GM19099 (cell line): ENCODE data around the gene HSPG2.

Experiments used
- POLR2A ChIP-seq: IDR thresholded peaks from 3 replicates; pipeline ENCODE4 v1.6.1; 2011; ENCODE audit warnings: low read depth; ENCODE audit not compliant: insufficient read length; ENCODE audit errors: extremely low read depth

The HSPG2 gene

GRCh38 chr1:21821385-21822019 lies 115.6 kb downstream of the HSPG2 start:
- no peak for TF ChIP-seq POLR2A

GRCh38 chr1:21820597-21821232 lies 116.4 kb downstream of the HSPG2 start:
- no peak for TF ChIP-seq POLR2A

GRCh38 chr1:21818656-21819055 lies 118.5 kb downstream of the HSPG2 start:
- no peak for TF ChIP-seq POLR2A

- TF ChIP-seq POLR2A: no peak
These were observed 120.4 kb downstream of the HSPG2 start for GRCh38 chr1:21816602-21817302.

- no peak for TF ChIP-seq POLR2A
These were observed 121.3 kb downstream of the HSPG2 start for GRCh38 chr1:21815724-21816321.

GRCh38 chr1:21814981-21815582 lies 122.0 kb downstream of the HSPG2 start:
- TF ChIP-seq POLR2A: no peak

GRCh38 chr1:21814241-21814918 lies 122.7 kb downstream of the HSPG2 start:
- no peak for TF ChIP-seq POLR2A

- TF ChIP-seq POLR2A: no peak
These were observed 123.6 kb downstream of the HSPG2 start for GRCh38 chr1:21813542-21813941.

- no peak for TF ChIP-seq POLR2A
These were observed 125.2 kb downstream of the HSPG2 start, which contains the start of gene LDLRAD2 for GRCh38 chr1:21811875-21812305. LDLRAD2 (plus strand) TSS chr1:21812265; CDS start chr1:21812452, 187 bp downstream.

GRCh38 chr1:21804536-21804935 lies 132.6 kb downstream of the HSPG2 start:
- TF ChIP-seq POLR2A: no peak

- TF ChIP-seq POLR2A: no peak
These were observed 136.0 kb downstream of the HSPG2 start for GRCh38 chr1:21801100-21801499.

GRCh38 chr1:21799730-21800129 lies 137.4 kb downstream of the HSPG2 start:
- TF ChIP-seq POLR2A: no peak

- no peak for TF ChIP-seq POLR2A
These were observed 142.0 kb downstream of the HSPG2 start for GRCh38 chr1:21795075-21795474.

GRCh38 chr1:21794656-21795055 lies 142.5 kb downstream of the HSPG2 start:
- TF ChIP-seq POLR2A: no peak
